Measurements from ENCODE around the gene SMIM10.
"Not testable (repeated sequence)": the region's sequence is repeated elsewhere in the genome, so short reads cannot be mapped to it uniquely, and the experiment has no call there.

Gene SMIM10

DNA sequence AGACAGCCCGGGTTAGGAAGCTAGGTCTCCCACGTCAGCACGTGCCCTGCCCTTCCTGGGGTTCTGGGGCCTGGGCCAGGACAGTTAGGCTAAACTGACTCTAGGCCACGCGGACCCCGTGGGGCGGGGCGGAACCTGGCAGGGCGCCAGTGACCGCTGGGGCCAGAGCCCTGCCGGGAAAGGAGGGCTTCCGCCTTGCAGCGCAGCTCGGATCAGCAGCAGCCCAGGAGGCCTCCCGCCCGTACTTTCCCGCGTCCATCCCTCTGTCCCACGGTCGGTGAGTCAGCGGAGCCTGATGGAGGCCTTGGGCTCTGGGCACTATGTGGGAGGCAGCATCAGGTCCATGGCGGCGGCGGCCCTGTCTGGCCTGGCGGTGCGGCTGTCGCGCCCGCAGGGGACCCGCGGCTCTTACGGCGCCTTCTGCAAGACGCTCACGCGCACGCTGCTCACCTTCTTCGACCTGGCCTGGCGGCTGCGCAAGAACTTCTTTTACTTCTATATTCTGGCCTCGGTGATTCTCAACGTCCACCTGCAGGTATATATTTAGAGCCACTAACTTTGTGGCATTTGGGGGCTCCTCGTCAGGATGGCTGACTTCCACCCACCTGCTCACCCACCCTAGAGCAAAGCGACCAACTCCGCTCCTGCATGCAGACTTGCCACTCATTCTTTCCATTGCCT, at the start of gene SMIM10:
SMIM10 (plus strand) TSS at position 191 of the 681 bp plus-strand sequence; CDS start at position 296, 105 bp downstream.
- DNase-seq = no peak

DNA sequence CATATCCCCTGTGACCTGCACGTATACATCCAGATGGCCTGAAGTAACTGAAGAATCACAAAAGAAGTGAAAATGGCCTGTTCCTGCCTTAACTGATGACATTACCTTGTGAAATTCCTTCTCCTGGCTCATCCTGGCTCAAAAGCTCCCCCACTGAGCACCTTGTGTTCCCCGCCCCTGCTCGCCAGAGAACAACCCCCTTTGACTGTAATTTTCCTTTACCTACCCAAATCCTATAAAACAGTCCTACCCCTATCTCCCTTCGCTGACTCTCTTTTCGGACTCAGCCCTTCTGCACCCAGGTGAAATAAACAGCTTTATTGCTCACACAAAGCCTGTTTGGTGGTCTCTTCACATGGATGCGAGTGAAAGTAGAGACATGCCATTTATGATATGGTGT, 44.4 kb upstream of the SMIM10 start:
- not testable (repeated sequence) for DNase-seq

DNA sequence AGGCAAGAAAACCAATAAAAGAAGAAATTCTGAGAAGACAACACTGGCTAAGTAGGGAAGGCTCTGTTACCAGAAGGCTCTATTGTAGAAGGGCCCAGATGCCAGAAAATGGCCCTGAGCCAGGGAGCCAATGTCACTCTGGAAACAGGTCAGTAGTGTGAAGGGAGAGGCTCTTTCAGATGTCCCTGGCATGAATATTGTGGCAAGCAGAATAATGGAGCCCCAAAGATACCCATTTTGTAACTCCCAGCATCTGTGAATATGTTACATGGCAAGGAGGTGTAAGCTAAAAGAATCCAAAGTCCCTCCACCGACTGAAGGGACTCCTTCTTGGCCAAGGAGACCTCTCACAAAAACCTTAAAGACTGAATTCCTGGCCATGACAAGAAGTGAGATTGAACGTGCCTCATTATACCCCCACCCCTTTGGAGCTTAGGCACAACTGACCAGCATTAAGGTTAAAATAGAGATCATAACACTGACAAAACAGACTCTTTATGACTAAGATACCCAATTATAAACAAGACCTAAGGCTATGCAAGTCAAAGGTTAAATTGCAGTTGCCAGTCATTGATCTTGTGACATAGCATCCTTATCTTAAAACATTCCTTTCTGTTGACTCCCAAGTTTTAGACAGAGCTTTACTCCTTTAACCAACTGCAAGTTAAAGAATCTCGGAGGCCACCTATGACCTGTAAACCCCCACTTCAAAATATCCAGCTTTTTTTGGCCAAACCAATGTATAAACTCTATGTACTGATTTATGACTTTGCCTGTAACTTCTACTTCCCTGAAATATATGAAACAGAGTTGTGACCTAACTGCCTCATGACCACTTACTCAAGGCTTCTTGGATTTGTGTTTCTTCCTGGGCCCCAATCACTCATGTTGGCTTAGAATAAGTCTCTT, 42.2 kb upstream of the SMIM10 start:
- DNase-seq = no peak

DNA sequence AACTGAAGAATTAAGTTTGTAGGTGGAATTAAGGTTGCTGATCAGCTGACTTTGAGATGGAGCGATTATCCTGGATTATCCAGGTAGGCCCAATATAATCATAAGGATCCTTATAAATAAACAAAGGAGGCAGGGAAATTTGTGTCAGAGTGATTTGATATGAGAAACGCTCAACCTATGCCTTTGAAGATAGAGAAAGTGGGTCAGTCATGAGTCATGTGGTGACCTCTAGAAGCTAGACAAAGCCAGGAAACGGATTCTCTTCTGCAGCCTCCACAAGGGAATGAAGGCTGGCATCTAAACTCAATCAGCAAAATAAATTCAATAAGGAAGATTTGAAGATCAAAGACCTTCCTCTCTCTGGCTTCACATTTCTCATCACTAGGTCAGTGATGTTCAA, 41.5 kb upstream of the SMIM10 start:
- DNase-seq = no peak

DNA sequence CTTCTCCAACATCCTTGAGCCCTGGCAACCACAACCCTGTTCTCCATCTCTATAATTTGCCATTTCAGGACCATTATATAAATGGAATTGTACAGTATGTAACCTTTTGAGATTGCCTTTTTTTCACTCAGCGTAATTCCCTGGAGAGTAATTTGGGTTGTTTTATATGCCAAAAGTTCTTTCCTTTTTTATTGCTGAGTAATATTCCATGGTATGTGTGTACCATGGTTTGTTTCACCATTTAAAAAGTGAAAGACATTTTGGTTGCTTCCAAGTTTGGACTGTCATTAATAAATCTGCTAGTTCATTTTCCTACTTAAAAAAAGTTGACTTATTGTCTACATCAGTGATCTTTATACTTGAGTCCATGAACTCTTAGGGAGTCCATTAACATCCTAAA, 33.0 kb upstream of the SMIM10 start:
- DNase-seq = no peak

DNA sequence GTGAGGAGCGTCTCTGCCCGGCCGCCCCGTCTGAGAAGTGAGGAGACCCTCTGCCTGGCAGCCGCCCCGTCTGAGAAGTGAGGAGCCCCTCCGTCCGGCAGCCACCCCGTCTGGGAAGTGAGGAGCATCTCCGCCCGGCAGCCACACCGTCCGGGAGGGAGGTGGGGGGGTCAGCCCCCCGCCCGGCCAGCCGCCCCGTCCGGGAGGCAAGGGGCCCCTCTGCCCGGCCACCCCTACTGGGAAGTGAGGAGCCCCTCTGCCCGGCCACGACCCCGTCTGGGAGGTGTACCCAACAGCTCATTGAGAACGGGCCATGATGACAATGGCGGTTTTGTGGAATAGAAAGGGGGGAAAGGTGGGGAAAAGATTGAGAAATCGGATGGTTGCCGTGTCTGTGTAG, 30.4 kb upstream of the SMIM10 start:
- not testable (repeated sequence) for DNase-seq

DNA sequence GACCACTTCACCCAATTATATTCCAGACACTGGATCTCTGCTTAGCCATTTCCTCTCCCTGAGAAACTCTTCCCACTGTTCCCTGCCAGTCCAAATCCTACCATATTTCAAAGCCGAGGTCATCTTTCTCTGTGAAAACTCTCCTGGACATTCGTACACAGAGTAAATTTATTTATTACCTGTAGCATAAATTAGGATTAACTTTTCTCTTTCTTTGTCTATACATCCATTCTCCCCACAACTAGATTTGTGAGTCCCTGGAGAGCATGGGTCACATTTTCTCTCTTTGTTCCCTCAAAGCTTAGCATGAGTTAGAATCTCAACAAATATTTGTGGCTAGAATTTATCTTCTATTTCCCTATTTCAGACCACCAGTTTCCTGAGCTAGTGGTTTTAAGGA, 27.8 kb upstream of the SMIM10 start:
- DNase-seq = no peak

DNA sequence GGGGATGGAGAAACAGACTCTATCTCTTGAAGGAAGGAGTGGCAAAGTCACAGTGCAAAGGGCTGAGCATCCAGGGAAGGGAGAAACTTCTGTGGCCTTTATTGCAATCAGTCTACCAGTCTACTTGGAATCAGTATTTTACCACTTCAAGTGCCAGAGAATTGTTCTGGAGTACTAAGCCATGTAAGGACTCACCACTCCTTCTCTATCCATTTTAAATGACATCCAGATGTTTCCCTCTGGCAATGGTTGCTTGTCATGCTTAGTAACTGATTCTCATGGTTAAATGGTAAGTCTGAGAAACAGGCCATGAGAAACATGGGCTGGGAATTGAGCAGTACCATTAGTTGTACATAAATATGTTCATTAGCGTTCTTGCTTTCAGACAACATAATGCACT, 21.1 kb upstream of the SMIM10 start:
- DNase-seq = no peak

DNA sequence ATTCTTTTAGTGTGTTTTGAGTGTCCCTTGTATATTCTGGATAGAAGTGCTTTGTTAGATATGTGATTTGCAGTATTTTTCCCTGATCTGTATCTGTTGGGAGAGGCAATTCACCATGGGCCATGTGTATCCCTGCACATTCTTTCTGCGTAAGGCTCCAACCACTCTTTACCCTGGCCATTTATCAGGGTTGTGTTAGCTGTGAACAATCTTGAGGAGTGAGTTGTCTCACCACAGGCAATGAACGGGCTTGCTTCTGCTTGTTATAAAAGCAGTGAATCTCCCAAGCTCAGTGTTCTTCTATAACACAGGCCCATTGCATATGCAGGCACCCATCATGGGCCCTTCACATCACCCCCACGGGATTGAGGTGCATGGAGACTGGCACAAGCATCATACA, 18.9 kb upstream of the SMIM10 start:
- no peak for DNase-seq

DNA sequence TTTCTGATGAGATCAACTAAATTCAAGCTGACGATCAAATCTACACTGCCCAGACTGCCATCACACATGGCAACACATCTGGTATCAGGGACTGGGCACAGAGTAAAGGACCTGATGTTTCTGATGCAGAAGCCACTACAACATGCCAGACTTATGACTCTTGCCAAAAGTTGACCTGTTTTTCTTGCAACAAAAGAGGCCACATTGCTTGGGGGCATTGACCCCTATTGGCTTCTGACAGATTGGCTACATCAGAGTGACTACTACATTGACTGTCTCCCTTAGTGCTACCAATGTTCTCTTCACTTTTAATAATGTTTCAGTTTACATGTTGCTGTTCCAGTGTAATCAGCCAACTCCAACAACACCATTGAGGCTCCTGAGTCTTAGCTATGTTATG, 15.3 kb upstream of the SMIM10 start:
- DNase-seq = no peak

DNA sequence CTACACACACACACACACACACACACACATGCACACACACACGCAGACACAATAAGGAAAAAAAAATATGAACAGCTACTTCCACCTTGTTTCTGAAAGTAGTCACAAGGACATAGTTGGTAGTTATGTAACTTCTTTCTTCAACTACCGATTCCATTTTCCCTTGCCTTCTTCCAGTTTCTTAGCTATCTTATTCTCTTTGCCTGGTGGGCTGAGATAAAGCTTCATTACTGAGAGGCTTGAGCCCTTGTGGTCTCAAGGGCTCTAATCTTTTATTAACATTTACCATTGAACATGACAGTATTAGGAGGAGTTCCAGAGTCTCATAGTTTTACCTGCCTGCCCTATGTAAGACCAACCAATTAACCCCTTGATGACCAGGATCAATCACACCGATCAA, 8.9 kb upstream of the SMIM10 start:
- no peak for DNase-seq

DNA sequence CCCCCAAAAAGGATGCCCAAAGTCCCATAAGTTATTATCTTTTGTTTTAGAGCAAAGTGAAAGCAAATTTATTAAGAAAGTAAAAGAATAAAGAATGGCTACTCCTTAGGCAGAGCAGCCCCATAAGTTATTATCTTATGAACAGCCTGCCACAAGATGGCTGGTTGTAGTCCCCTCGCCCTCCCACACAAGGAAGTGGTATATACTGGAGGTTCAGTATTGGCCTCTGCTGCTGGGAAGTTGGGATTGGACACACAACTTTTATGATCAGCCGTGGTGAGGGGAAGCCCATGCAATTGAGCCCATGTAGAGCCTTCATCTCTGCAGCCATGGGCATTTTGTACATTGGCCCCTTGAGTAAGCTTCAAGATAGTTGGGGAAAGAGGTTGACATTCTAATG, 8.0 kb upstream of the SMIM10 start:
- DNase-seq = no peak

DNA sequence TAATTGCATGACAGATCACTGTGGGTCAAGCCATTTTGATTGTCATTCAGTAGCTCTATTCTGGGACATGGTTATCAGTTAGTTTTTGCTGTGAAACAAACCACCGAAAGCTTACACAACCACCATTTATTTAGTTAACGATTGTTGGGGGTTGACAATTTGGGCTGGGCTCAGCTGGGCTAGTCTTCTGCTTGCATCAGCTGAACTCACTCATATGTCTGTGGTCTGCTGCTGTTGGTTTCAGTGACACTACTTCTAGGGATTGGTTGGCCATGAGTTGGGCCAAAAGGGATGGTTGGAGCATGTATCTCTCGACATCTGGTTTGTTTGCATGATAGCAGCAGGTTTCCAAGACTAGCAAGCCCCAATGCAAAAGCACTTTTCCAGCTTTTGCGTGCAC, 5.3 kb upstream of the SMIM10 start:
- DNase-seq = no peak

DNA sequence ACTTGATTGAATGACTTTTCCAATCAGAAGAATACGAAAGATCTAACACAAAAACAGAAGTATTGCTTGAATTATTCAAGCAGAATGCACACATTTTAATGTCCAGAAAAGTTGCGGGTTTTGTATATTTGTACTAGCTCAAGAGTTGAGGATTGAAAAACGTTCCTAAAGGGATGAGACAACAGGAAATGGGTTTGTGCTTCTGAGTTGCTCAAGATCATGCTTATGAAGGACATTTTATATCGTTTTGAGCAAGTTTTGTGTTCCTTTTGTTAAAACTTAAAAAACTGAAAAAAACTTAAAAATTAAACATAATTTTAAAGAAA, 353 bp upstream of the SMIM10 start:
- DNase-seq = no peak

DNA sequence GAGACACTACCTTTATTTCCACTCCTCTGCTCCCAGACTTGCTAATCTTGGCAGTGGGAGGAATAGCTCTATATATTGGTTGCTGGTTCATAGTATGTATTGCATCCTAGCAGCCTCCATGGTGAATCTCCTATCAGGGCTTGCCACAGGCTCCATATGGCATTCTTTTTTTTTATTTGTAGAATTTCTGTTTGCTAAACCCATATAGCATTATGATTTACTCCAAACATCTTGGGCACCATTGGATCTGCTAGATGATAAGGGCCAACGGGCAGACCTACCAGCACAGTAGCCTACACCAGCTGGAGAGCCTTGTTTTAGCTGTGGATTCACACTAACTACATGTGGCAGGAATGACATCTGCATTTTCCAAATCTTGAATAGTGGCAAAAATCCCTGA, 6.9 kb downstream of the SMIM10 start:
- DNase-seq = no peak

DNA sequence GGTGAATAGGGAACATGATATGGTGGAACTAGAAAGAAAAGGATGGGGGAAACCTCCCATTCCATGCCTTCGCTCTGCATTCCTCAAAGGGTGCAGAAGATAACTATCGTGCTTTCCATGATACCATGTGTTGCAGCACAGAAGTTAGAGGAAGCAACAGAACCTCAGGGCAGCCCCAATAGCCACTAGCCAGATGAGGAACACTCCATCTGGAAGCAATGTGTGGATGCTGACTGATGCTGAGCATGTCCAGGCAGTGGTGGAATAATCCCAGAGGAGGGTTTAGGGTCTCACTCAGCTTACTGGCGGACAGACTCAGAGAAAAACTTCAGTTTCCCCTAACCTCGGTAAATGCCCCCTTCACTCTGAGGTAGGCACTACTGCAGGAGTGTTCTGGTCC, 7.5 kb downstream of the SMIM10 start:
- no peak for DNase-seq

DNA sequence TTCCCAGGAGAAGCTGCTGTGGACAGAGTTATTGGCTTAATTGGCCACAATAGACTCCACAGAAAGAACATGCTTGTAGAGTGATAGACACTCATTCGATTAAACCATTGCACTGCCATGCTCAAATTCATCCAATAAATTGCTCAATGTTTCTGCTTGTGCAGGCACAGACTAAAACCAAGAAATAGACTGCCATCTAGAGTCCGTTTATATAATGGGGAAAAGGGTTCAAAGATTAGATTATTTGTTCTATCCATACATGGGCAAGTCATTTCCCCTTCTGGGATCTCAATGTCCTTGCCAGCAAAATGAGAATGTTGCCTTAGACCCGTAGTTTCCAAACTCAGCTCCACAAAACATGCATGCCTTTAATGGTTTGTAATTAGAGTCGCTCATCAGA, 8.7 kb downstream of the SMIM10 start:
- DNase-seq = peak; percentile 23

DNA sequence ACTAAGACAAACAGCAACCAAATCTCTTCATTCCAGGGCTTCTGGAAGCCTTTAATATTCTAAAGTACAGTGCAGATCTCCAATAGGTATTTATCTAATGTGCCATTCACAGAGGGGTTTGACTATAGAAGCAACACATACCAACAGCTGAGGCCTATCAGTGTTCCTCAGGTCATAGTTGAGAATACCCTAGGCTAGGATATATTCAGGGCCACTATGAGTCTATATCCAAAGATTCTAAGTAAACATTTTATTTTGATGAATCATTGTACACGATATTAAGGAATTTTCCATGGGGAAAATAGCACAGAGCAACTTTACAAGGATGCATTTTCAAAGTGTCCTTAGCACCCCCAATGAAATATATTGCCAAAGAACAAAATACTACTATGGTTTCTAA, 9.7 kb downstream of the SMIM10 start:
- no peak for DNase-seq

DNA sequence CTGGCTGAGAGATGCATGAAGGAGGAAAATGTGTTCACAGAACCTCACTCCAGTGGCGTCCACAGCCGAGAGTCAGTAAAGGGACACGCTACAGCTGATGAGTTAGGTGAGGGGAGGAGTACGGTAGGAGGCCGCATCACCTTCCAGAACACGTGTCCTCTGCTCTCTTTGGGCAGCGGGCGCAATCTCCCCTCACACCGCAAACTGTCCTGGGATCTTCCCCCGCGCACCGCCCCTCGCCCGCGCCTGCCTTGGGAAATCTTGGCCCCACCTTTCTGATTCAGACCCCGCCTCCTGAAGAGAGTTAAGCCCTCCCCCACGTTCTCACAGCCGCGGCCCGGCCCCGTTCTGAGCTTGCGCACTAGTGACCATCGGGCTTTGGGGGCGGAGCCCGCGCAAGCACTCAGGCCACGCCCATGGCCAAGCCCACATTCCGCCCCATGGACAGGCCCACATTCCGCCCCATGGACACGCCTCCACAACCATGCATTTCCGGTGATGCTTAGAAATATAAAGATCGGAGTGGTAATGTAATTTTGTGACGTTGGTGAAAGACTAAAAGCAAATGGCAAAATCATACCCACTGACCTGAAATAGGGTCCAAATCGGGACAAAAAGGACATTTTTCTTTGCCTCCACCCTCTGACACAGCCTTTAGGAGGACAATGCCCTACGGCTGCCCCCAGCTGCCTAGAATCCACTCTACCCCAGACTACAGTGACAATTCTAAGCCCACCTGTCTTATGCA, 13.3 kb downstream of the SMIM10 start:
- peak; percentile 79 for DNase-seq

DNA sequence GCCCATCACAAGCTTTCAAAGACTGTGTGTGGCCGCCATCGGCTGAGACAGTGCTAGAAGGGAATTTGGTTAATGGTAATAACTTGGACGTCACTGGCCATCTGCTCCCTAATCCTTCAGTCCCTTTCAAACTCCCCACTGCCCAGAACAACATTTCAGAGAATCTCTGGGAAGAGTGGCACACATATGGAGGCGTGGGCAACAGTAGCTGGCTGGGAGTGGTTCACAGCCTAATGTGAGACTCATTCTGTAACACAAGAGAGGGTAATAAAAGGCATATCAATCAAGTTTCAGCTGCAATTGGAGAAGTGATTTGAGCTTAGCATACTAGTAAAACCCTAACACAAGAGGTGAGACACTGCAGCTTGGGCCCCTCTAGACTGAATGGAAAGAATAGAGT, 15.4 kb downstream of the SMIM10 start:
- DNase-seq = no peak

DNA sequence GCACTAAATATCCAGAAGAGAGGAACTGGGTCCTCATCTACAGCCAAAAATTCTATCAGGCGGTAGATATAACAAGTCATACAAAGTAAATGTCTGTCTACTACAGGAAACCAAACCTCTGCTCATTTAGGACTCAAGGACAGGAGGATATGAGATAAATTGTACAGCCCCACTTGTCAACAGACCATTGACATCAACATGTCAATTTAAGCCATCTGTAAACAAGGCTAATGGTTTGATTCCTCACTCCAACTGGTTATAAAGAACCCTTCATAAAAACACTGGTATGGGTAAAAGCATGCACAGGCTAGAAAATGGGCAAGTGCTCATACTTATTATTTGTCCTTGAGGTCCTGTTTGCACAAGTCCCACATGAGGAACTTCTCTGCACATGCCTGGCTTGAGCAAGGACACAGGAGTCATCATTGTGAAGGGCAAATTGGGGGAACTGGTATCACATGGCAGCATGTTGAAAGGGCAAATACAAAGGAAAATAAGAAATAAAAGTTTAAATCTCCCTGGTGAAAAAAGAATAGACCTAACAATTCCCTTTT, 18.3 kb downstream of the SMIM10 start:
- DNase-seq = no peak

DNA sequence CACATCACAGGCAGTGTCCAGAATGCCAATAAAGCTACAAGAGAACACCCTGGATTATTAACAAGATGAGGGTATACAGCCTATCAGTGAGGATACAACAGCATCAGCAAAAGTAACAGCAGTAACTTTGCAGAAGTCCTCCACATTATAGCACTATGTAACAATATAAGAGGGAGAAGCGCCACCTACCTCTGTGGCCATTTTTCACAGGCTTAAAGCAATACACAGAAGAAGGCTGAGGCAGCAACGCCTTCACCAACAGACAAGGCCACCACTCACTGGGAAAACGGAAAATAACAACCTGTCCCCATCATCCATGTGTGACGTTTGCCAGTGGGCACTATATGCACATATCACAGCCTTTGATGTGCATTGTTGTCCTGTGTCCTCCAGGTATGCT, 19.0 kb downstream of the SMIM10 start:
- no peak for DNase-seq

DNA sequence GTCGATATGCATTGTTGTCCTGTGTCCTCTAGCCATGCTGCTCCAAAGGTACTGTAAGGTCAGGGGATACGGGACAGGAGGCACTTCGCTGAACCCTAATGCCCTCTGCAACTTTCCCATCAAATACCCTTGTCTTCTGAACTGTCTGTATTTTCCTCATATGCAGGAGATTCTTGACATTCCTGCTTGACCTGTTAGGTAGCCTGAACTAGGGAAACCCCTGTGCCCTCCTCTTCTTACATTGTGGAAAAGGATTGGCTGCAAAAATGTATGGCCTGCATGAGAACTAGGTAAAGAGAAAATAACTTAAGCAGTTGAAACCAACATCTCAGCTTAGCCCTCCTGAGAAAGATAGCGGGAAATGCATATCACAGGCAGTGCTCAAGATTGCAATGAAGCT, 20.1 kb downstream of the SMIM10 start:
- no peak for DNase-seq
